Neural cell (in vitro differentiated cells): Measurements from ENCODE around the gene DIPK1C. TPM values are rescaled to one million over a fixed set of nuclear protein-coding genes. Genes with fewer than 3 reads are reported as not detected.

Experiments
- H2AFZ ChIP-seq: fragments of 200-600, 300-800 bp; sonication (generic), shearing (Covaris generic); 2 replicates; pipeline ENCODE4 v1.6.0; 2014; ENCODE audit warnings: low read depth, mild to moderate bottlenecking, antibody characterized with exemption, low read length, moderate library complexity
- H3F3A ChIP-seq: fragments of 200-600 bp; shearing (Covaris generic); 2 replicates; pipeline ENCODE4 v1.6.1; 2016; ENCODE audit warnings: mild to moderate bottlenecking, moderate library complexity, mixed read lengths, antibody characterized with exemption, low read length; ENCODE audit not compliant: insufficient read depth, poor library complexity, severe bottlenecking
- H3K27ac ChIP-seq: fragments of 200-600, 300-800 bp; sonication (generic), shearing (Covaris generic); 2 replicates; pipeline ENCODE4 v1.5.1; 2014; ENCODE audit warnings: mild to moderate bottlenecking, low read length, moderate library complexity
- H3K27me3 ChIP-seq: fragments of 300-800, 200-600 bp; sonication (generic), shearing (Covaris generic); 2 replicates; pipeline ENCODE4 v1.6.0; 2014; ENCODE audit warnings: mild to moderate bottlenecking, low read depth, low read length, moderate library complexity; ENCODE audit not compliant: insufficient read depth
- H3K36me3 ChIP-seq: fragments of 300-800, 200-600 bp; sonication (generic), shearing (Covaris generic); 2 replicates; pipeline ENCODE4 v1.5.1; 2014; ENCODE audit warnings: mild to moderate bottlenecking, antibody characterized with exemption, low read length, moderate library complexity; ENCODE audit not compliant: insufficient read depth
- H3K4me2 ChIP-seq: fragments of 300-800, 200-600 bp; sonication (generic), shearing (Covaris generic); 2 replicates; pipeline ENCODE4 v1.6.0; 2014; ENCODE audit warnings: mild to moderate bottlenecking, low read length
- H3K4me3 ChIP-seq: fragments of 300-800, 200-600 bp; sonication (generic), shearing (Covaris generic); 2 replicates; pipeline ENCODE4 v1.5.1; 2014; ENCODE audit warnings: mild to moderate bottlenecking, low read length, moderate library complexity
- H3K79me2 ChIP-seq: fragments of 200-600 bp; shearing (Covaris generic); replicated peaks from 2 replicates; pipeline ENCODE4 v1.6.0; 2014; ENCODE audit warnings: mild to moderate bottlenecking, low read length, moderate library complexity; ENCODE audit not compliant: insufficient read depth
- H3K9ac ChIP-seq: fragments of 300-800, 200-600 bp; sonication (generic), shearing (Covaris generic); 2 replicates; pipeline ENCODE4 v1.6.1; 2016; ENCODE audit warnings: mild to moderate bottlenecking, low read length, mixed read lengths
- H3K9me2 ChIP-seq: fragments of 200-600 bp; shearing (Covaris generic); 2 replicates; pipeline ENCODE4 v1.6.1; 2016; ENCODE audit warnings: mild to moderate bottlenecking, low read length, mixed read lengths; ENCODE audit not compliant: insufficient read depth
- H3K9me3 ChIP-seq: fragments of 200-600, 300-800 bp; sonication (generic), shearing (Covaris generic); 2 replicates; pipeline ENCODE4 v1.6.1; 2016; ENCODE audit warnings: mild to moderate bottlenecking, mixed run types, low read length, moderate library complexity, mixed read lengths
- H4K20me1 ChIP-seq: fragments of 200-600 bp; shearing (Covaris generic); 2 replicates; pipeline ENCODE4 v1.6.1; 2016; ENCODE audit warnings: mild to moderate bottlenecking, mixed run types; ENCODE audit not compliant: insufficient read depth
- CTCF ChIP-seq: fragments of 450-650 bp; IDR thresholded peaks from 2 replicates; pipeline ENCODE4 v1.5.1; 2014; ENCODE audit warnings: antibody characterized with exemption, mild to moderate bottlenecking, moderate library complexity; ENCODE audit not compliant: poor library complexity, severe bottlenecking
- EP300 ChIP-seq: fragments of 450-650 bp; conservative IDR thresholded peaks from 2 replicates; pipeline ENCODE4 v1.6.1; 2014; ENCODE audit warnings: antibody characterized with exemption, mild to moderate bottlenecking, moderate library complexity; ENCODE audit not compliant: poor library complexity, severe bottlenecking
- EZH2 ChIP-seq: fragments of 200-600, 300-800 bp; shearing (Covaris generic), sonication (generic); IDR thresholded peaks from 2 replicates; pipeline ENCODE4 v1.6.1; 2014; ENCODE audit warnings: antibody characterized with exemption, low read length, borderline replicate concordance, mild to moderate bottlenecking; ENCODE audit not compliant: insufficient read depth, poor library complexity, severe bottlenecking
- MXI1 ChIP-seq: fragments of 450-650 bp; conservative IDR thresholded peaks from 2 replicates; pipeline ENCODE4 v1.6.1; 2014; ENCODE audit warnings: antibody characterized with exemption, mild to moderate bottlenecking; ENCODE audit not compliant: poor library complexity, severe bottlenecking
- POLR2AphosphoS5 ChIP-seq: IDR thresholded peaks from 2 replicates; pipeline ENCODE4 v1.6.1; 2012
- RAD21 ChIP-seq: fragments of 450-650 bp; conservative IDR thresholded peaks from 2 replicates; pipeline ENCODE4 v1.6.1; 2014; ENCODE audit warnings: antibody characterized with exemption, mild to moderate bottlenecking, moderate library complexity
- SMC3 ChIP-seq: fragments of 450-650 bp; conservative IDR thresholded peaks from 2 replicates; pipeline ENCODE4 v1.6.1; 2014; ENCODE audit warnings: antibody characterized with exemption, mild to moderate bottlenecking, moderate library complexity; ENCODE audit not compliant: poor library complexity
- TAF1 ChIP-seq: IDR thresholded peaks from 2 replicates; pipeline ENCODE4 v1.6.1; 2012; ENCODE audit warnings: low read depth
- polyA plus RNA-seq: library from polyadenylated mRNA; depleted of rRNA; stranded (reverse); fragments of >200 nt; gene quantifications from 2 replicates; pipeline ENCODE4 v1.2.3, GENCODE V29; 2014
- TF ChIP-seq, protein P1 (sequence below): IDR thresholded peaks from 2 replicates; pipeline ENCODE4 v1.6.1; 2012; ENCODE audit warnings: borderline replicate concordance

The DIPK1C gene
- polyA plus RNA-seq, 1 donor from 2014 or later: not detected

- H3K4me2 ChIP-seq: no peak overlapping the region
- no peak overlapping the region for H3K4me3 ChIP-seq
- H3K9ac ChIP-seq: no peak overlapping the region
- no peak overlapping the region for H2AFZ ChIP-seq
- no peaks in the 10 kb centered on the region for H3K36me3 ChIP-seq
- H4K20me1 ChIP-seq: no peaks in the 10 kb centered on the region
- no peaks in the 10 kb centered on the region for H3K9me3 ChIP-seq
- no peaks in the 10 kb centered on the region for H3K27me3 ChIP-seq
- H3K9me2 ChIP-seq: no peaks in the 10 kb centered on the region
- no peaks in the 10 kb centered on the region for H3F3A ChIP-seq
- H3K79me2 ChIP-seq: no peaks in the 10 kb centered on the region
- no peak overlapping the region for H3K27ac ChIP-seq
- TF ChIP-seq, protein P1, sequence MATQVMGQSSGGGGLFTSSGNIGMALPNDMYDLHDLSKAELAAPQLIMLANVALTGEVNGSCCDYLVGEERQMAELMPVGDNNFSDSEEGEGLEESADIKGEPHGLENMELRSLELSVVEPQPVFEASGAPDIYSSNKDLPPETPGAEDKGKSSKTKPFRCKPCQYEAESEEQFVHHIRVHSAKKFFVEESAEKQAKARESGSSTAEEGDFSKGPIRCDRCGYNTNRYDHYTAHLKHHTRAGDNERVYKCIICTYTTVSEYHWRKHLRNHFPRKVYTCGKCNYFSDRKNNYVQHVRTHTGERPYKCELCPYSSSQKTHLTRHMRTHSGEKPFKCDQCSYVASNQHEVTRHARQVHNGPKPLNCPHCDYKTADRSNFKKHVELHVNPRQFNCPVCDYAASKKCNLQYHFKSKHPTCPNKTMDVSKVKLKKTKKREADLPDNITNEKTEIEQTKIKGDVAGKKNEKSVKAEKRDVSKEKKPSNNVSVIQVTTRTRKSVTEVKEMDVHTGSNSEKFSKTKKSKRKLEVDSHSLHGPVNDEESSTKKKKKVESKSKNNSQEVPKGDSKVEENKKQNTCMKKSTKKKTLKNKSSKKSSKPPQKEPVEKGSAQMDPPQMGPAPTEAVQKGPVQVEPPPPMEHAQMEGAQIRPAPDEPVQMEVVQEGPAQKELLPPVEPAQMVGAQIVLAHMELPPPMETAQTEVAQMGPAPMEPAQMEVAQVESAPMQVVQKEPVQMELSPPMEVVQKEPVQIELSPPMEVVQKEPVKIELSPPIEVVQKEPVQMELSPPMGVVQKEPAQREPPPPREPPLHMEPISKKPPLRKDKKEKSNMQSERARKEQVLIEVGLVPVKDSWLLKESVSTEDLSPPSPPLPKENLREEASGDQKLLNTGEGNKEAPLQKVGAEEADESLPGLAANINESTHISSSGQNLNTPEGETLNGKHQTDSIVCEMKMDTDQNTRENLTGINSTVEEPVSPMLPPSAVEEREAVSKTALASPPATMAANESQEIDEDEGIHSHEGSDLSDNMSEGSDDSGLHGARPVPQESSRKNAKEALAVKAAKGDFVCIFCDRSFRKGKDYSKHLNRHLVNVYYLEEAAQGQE: no peak
- TF ChIP-seq POLR2AphosphoS5: no peak
- TF ChIP-seq EP300: no peak
- no peak for TF ChIP-seq CTCF
- no peak for TF ChIP-seq SMC3
- no peak for TF ChIP-seq EZH2
- TF ChIP-seq RAD21: no peak
Measured at GRCh38 chr18:74440808-74441427, 16.2 kb downstream of the DIPK1C start.

DNA sequence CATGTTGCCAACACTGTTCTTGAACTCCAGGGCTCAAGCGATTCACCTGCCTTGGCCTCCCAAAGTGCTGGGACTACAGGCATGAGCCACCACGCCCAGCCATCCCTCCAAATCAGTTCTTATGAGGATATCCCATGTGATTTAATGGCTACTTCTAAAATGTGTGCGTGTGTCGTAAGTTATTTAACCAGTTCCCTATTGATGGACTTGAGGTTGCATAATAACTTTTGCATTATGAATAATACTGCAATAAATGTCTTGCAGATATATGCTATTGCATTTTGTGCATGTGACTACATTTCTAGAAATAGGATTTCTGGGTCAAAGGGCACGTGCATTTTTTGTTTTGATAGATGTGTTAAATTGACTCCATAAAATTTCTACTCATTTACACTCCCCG, 19.0 kb downstream of the DIPK1C start:
- Histone ChIP-seq H3K9ac (no peak overlapping the region), H3K9me3 (no peaks in the 10 kb centered on the region), H3F3A (no peaks in the 10 kb centered on the region), H3K27ac (no peak overlapping the region), H3K79me2 (no peaks in the 10 kb centered on the region), H3K4me3 (no peak overlapping the region), H4K20me1 (no peaks in the 10 kb centered on the region), H2AFZ (no peak overlapping the region), H3K36me3 (no peaks in the 10 kb centered on the region), H3K27me3 (no peaks in the 10 kb centered on the region), H3K9me2 (no peaks in the 10 kb centered on the region), H3K4me2 (no peak overlapping the region)
- no peak for TF ChIP-seq RAD21
- TF ChIP-seq POLR2AphosphoS5: no peak
- TF ChIP-seq EZH2: no peak
- TF ChIP-seq SMC3: no peak
- no peak for TF ChIP-seq TAF1
- TF ChIP-seq CTCF: no peak
- TF ChIP-seq EP300: no peak
- no peak for TF ChIP-seq MXI1
- TF ChIP-seq, protein P1: no peak
